HCT116 (cell line): ENCODE data around the gene TAF3.

Source experiments
- CEBPB ChIP-seq: IDR thresholded peaks from 2 replicates; pipeline ENCODE4 v1.6.1; 2012; ENCODE audit warnings: low read depth
- CTCF ChIP-seq, 3 experiments: fragments of 200-600 bp in 1 of 3; sonication (generic) in 1 of 3; IDR thresholded peaks in 2 of 3; conservative IDR thresholded peaks in 1 of 3; 2 replicates each; pipeline ENCODE4 v1.5.1; 2012 to 2017; ENCODE audit warnings: low read depth in 2 of 3, low read length in 2 of 3, antibody characterized with exemption in 1 of 3, borderline replicate concordance in 1 of 3, control low read depth in 1 of 3, mild to moderate bottlenecking in 1 of 3, mixed read lengths in 1 of 3, mixed run types in 1 of 3, moderate library complexity in 1 of 3; ENCODE audit not compliant: insufficient read depth in 1 of 3
- EGR1 ChIP-seq: IDR thresholded peaks from 2 replicates; pipeline ENCODE4 v1.6.1; 2012; ENCODE audit warnings: low read depth
- JUND ChIP-seq: IDR thresholded peaks from 2 replicates; pipeline ENCODE4 v1.6.1; 2012
- POLR2A ChIP-seq: IDR thresholded peaks from 2 replicates; pipeline ENCODE4 v1.7.0; 2011; ENCODE audit warnings: borderline replicate concordance; ENCODE audit not compliant: insufficient read depth, insufficient read length; ENCODE audit errors: extremely low read depth
- POLR2AphosphoS5 ChIP-seq: IDR thresholded peaks from 2 replicates; pipeline ENCODE4 v1.6.1; 2011; ENCODE audit warnings: mild to moderate bottlenecking, low read depth, low read length, moderate library complexity
- REST ChIP-seq: IDR thresholded peaks from 2 replicates; pipeline ENCODE4 v1.6.1; 2012; ENCODE audit warnings: low read depth
- YY1 ChIP-seq: IDR thresholded peaks from 2 replicates; pipeline ENCODE4 v1.6.1; 2011; ENCODE audit warnings: low read length, low read depth, moderate library complexity, mild to moderate bottlenecking; ENCODE audit not compliant: insufficient replicate concordance; ENCODE audit errors: extremely low read depth
- ZFX ChIP-seq: fragments of 450-650 bp; IDR thresholded peaks from 2 replicates; pipeline ENCODE4 v1.6.1; 2017

- TF ChIP-seq POLR2A = peak; percentile 84
- TF ChIP-seq CEBPB = no peak
- no peak for TF ChIP-seq CTCF (IDR thresholded peaks at IDR 0.05 in 2 of 3, conservative IDR thresholded peaks at IDR 0.05 in 1 of 3; ENCODE audit: borderline replicate concordance in 1 of 3, insufficient read depth in 1 of 3, low read depth in 2 of 3, low read length in 2 of 3)
- no peak for TF ChIP-seq REST
- TF ChIP-seq POLR2AphosphoS5 = peak; percentile 92
- peak; percentile 62 for TF ChIP-seq EGR1
- TF ChIP-seq YY1 = peak; percentile 98
- 0 out of 2 replicates have a peak, but pooled peaks have one; percentile 20 for TF ChIP-seq JUND
- no peak for TF ChIP-seq ZFX
These were observed at the start of gene TAF3 for GRCh38 chr10:7818295-7819120.
